Neural cell (in vitro differentiated cells): Measurements from ENCODE around the gene EPHA6. TPM values are rescaled to one million over a fixed set of nuclear protein-coding genes. Genes with fewer than 3 reads are reported as not detected.

Source experiments
- H2AFZ ChIP-seq: fragments of 200-600, 300-800 bp; sonication (generic), shearing (Covaris generic); 2 replicates; pipeline ENCODE4 v1.6.0; 2014; ENCODE audit warnings: low read depth, mild to moderate bottlenecking, antibody characterized with exemption, low read length, moderate library complexity
- H3F3A ChIP-seq: fragments of 200-600 bp; shearing (Covaris generic); 2 replicates; pipeline ENCODE4 v1.6.1; 2016; ENCODE audit warnings: mild to moderate bottlenecking, moderate library complexity, mixed read lengths, antibody characterized with exemption, low read length; ENCODE audit not compliant: insufficient read depth, poor library complexity, severe bottlenecking
- H3K27ac ChIP-seq: fragments of 200-600, 300-800 bp; sonication (generic), shearing (Covaris generic); 2 replicates; pipeline ENCODE4 v1.5.1; 2014; ENCODE audit warnings: mild to moderate bottlenecking, low read length, moderate library complexity
- H3K27me3 ChIP-seq: fragments of 300-800, 200-600 bp; sonication (generic), shearing (Covaris generic); 2 replicates; pipeline ENCODE4 v1.6.0; 2014; ENCODE audit warnings: mild to moderate bottlenecking, low read depth, low read length, moderate library complexity; ENCODE audit not compliant: insufficient read depth
- H3K36me3 ChIP-seq: fragments of 300-800, 200-600 bp; sonication (generic), shearing (Covaris generic); 2 replicates; pipeline ENCODE4 v1.5.1; 2014; ENCODE audit warnings: mild to moderate bottlenecking, antibody characterized with exemption, low read length, moderate library complexity; ENCODE audit not compliant: insufficient read depth
- H3K4me2 ChIP-seq: fragments of 300-800, 200-600 bp; sonication (generic), shearing (Covaris generic); 2 replicates; pipeline ENCODE4 v1.6.0; 2014; ENCODE audit warnings: mild to moderate bottlenecking, low read length
- H3K4me3 ChIP-seq: fragments of 300-800, 200-600 bp; sonication (generic), shearing (Covaris generic); 2 replicates; pipeline ENCODE4 v1.5.1; 2014; ENCODE audit warnings: mild to moderate bottlenecking, low read length, moderate library complexity
- H3K79me2 ChIP-seq: fragments of 200-600 bp; shearing (Covaris generic); replicated peaks from 2 replicates; pipeline ENCODE4 v1.6.0; 2014; ENCODE audit warnings: mild to moderate bottlenecking, low read length, moderate library complexity; ENCODE audit not compliant: insufficient read depth
- H3K9ac ChIP-seq: fragments of 300-800, 200-600 bp; sonication (generic), shearing (Covaris generic); 2 replicates; pipeline ENCODE4 v1.6.1; 2016; ENCODE audit warnings: mild to moderate bottlenecking, low read length, mixed read lengths
- H3K9me2 ChIP-seq: fragments of 200-600 bp; shearing (Covaris generic); 2 replicates; pipeline ENCODE4 v1.6.1; 2016; ENCODE audit warnings: mild to moderate bottlenecking, low read length, mixed read lengths; ENCODE audit not compliant: insufficient read depth
- H3K9me3 ChIP-seq: fragments of 200-600, 300-800 bp; sonication (generic), shearing (Covaris generic); 2 replicates; pipeline ENCODE4 v1.6.1; 2016; ENCODE audit warnings: mild to moderate bottlenecking, mixed run types, low read length, moderate library complexity, mixed read lengths
- H4K20me1 ChIP-seq: fragments of 200-600 bp; shearing (Covaris generic); 2 replicates; pipeline ENCODE4 v1.6.1; 2016; ENCODE audit warnings: mild to moderate bottlenecking, mixed run types; ENCODE audit not compliant: insufficient read depth
- CTCF ChIP-seq: fragments of 450-650 bp; IDR thresholded peaks from 2 replicates; pipeline ENCODE4 v1.5.1; 2014; ENCODE audit warnings: antibody characterized with exemption, mild to moderate bottlenecking, moderate library complexity; ENCODE audit not compliant: poor library complexity, severe bottlenecking
- EP300 ChIP-seq: fragments of 450-650 bp; conservative IDR thresholded peaks from 2 replicates; pipeline ENCODE4 v1.6.1; 2014; ENCODE audit warnings: antibody characterized with exemption, mild to moderate bottlenecking, moderate library complexity; ENCODE audit not compliant: poor library complexity, severe bottlenecking
- EZH2 ChIP-seq: fragments of 200-600, 300-800 bp; shearing (Covaris generic), sonication (generic); IDR thresholded peaks from 2 replicates; pipeline ENCODE4 v1.6.1; 2014; ENCODE audit warnings: antibody characterized with exemption, low read length, borderline replicate concordance, mild to moderate bottlenecking; ENCODE audit not compliant: insufficient read depth, poor library complexity, severe bottlenecking
- MXI1 ChIP-seq: fragments of 450-650 bp; conservative IDR thresholded peaks from 2 replicates; pipeline ENCODE4 v1.6.1; 2014; ENCODE audit warnings: antibody characterized with exemption, mild to moderate bottlenecking; ENCODE audit not compliant: poor library complexity, severe bottlenecking
- POLR2AphosphoS5 ChIP-seq: IDR thresholded peaks from 2 replicates; pipeline ENCODE4 v1.6.1; 2012
- RAD21 ChIP-seq: fragments of 450-650 bp; conservative IDR thresholded peaks from 2 replicates; pipeline ENCODE4 v1.6.1; 2014; ENCODE audit warnings: antibody characterized with exemption, mild to moderate bottlenecking, moderate library complexity
- SMC3 ChIP-seq: fragments of 450-650 bp; conservative IDR thresholded peaks from 2 replicates; pipeline ENCODE4 v1.6.1; 2014; ENCODE audit warnings: antibody characterized with exemption, mild to moderate bottlenecking, moderate library complexity; ENCODE audit not compliant: poor library complexity
- TAF1 ChIP-seq: IDR thresholded peaks from 2 replicates; pipeline ENCODE4 v1.6.1; 2012; ENCODE audit warnings: low read depth
- polyA plus RNA-seq: library from polyadenylated mRNA; depleted of rRNA; stranded (reverse); fragments of >200 nt; gene quantifications from 2 replicates; pipeline ENCODE4 v1.2.3, GENCODE V29; 2014
- TF ChIP-seq, protein P1 (sequence below): IDR thresholded peaks from 2 replicates; pipeline ENCODE4 v1.6.1; 2012; ENCODE audit warnings: borderline replicate concordance

Gene EPHA6
- polyA plus RNA-seq, 1 donor from 2014 or later = 0.56 TPM

GRCh38 chr3:97772926-97773325 lies 958.5 kb downstream of the EPHA6 start:
- no peaks in the 10 kb centered on the region for H3K9me2 ChIP-seq
- H3F3A ChIP-seq = no peaks in the 10 kb centered on the region
- H3K4me3 ChIP-seq = no peak overlapping the region
- H4K20me1 ChIP-seq = no peaks in the 10 kb centered on the region
- TF ChIP-seq EZH2 = no peak
- no peak for TF ChIP-seq SMC3
- TF ChIP-seq, protein P1, sequence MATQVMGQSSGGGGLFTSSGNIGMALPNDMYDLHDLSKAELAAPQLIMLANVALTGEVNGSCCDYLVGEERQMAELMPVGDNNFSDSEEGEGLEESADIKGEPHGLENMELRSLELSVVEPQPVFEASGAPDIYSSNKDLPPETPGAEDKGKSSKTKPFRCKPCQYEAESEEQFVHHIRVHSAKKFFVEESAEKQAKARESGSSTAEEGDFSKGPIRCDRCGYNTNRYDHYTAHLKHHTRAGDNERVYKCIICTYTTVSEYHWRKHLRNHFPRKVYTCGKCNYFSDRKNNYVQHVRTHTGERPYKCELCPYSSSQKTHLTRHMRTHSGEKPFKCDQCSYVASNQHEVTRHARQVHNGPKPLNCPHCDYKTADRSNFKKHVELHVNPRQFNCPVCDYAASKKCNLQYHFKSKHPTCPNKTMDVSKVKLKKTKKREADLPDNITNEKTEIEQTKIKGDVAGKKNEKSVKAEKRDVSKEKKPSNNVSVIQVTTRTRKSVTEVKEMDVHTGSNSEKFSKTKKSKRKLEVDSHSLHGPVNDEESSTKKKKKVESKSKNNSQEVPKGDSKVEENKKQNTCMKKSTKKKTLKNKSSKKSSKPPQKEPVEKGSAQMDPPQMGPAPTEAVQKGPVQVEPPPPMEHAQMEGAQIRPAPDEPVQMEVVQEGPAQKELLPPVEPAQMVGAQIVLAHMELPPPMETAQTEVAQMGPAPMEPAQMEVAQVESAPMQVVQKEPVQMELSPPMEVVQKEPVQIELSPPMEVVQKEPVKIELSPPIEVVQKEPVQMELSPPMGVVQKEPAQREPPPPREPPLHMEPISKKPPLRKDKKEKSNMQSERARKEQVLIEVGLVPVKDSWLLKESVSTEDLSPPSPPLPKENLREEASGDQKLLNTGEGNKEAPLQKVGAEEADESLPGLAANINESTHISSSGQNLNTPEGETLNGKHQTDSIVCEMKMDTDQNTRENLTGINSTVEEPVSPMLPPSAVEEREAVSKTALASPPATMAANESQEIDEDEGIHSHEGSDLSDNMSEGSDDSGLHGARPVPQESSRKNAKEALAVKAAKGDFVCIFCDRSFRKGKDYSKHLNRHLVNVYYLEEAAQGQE = no peak
- TF ChIP-seq EP300 = no peak
- no peak for TF ChIP-seq CTCF
- TF ChIP-seq RAD21 = no peak
- no peak for TF ChIP-seq MXI1
- no peak for TF ChIP-seq TAF1
- no peak for TF ChIP-seq POLR2AphosphoS5
- no peak overlapping the region for H3K27ac ChIP-seq
- no peaks in the 10 kb centered on the region for H3K27me3 ChIP-seq
- H3K9ac ChIP-seq = no peak overlapping the region
- H3K9me3 ChIP-seq = no peaks in the 10 kb centered on the region
- H3K36me3 ChIP-seq = no peaks in the 10 kb centered on the region
- H3K4me2 ChIP-seq = no peak overlapping the region
- H3K79me2 ChIP-seq = no peaks in the 10 kb centered on the region
- H2AFZ ChIP-seq = no peak overlapping the region

- Histone ChIP-seq H2AFZ (no peak overlapping the region), H4K20me1 (no peaks in the 10 kb centered on the region), H3K9me2 (no peaks in the 10 kb centered on the region), H3K27ac (no peak overlapping the region), H3F3A (no peaks in the 10 kb centered on the region), H3K9ac (no peak overlapping the region), H3K9me3 (no peaks in the 10 kb centered on the region), H3K4me2 (no peak overlapping the region), H3K4me3 (no peak overlapping the region), H3K27me3 (no peaks in the 10 kb centered on the region), H3K36me3 (no peaks in the 10 kb centered on the region), H3K79me2 (no peaks in the 10 kb centered on the region)
- TF ChIP-seq, protein P1 = no peak
- TF ChIP-seq EP300 (no peak), RAD21 (no peak), MXI1 (no peak), POLR2AphosphoS5 (no peak), TAF1 (no peak), CTCF (no peak), SMC3 (no peak), EZH2 (no peak)
Observed at GRCh38 chr3:97778152-97778551, 963.8 kb downstream of the EPHA6 start.
